ENCODE data around the gene PTPRU. TPM values are rescaled to one million over a fixed set of nuclear protein-coding genes. Genes with fewer than 3 reads are reported as not detected.

The PTPRU gene
- total RNA-seq, 1 experiment from 2014 or later: 45.5 TPM

GRCh38 chr1:29279406-29279805 is 43.1 kb downstream of the PTPRU start:
- H2AFZ ChIP-seq (ENCODE audit: low read length): no peak overlapping the region
- H3K4ac ChIP-seq (ENCODE audit: low read depth, low read length): no peak overlapping the region
- H3K9me3 ChIP-seq (ENCODE audit: control insufficient read depth, low read depth, low read length): no peaks in the 10 kb centered on the region
- DNase-seq: no peak
- H3T11ph ChIP-seq (ENCODE audit: low read length): no peak overlapping the region
- no peak overlapping the region for H3K4me2 ChIP-seq (ENCODE audit: insufficient read depth, insufficient read length, low read length)
- H3K14ac ChIP-seq (ENCODE audit: insufficient read depth, low read length): no peak overlapping the region
- Mint-ChIP-seq H3K9me3 (no peaks in the 10 kb centered on the region), H3K27me3 (ENCODE audit: low read depth) (no peaks in the 10 kb centered on the region; the same call in 1 of the 2 replicates), H3K36me3 (ENCODE audit: insufficient read depth in 1 of 3, low read depth in 3 of 3) (peaks cover 3 to 27% (median 25%) of the 10 kb centered on the region in 3 experiments; a peak in 6 of 7 replicates), H3K4me1 (peaks cover 26 to 28% of the 10 kb centered on the region in 2 experiments), H3K27ac (peak overlapping the region in 1 of 3 experiments; percentile 40; a peak in 2 of 7 replicates), H3K4me3 (no peak overlapping the region)
- H3K23ac ChIP-seq (ENCODE audit: insufficient read length, low read depth, low read length): no peak overlapping the region
- no peak overlapping the region for H2BK120ac ChIP-seq (ENCODE audit: low read depth, low read length, poor library complexity, severe bottlenecking)
- no peak overlapping the region for H2BK5ac ChIP-seq (ENCODE audit: insufficient read length, low read length)
- H3K4me1 ChIP-seq (ENCODE audit: insufficient read depth, low read length): no peaks in the 10 kb centered on the region; the same call in 1 of the 2 replicates
- no peak overlapping the region for H2BK15ac ChIP-seq (ENCODE audit: low read depth, low read length)
- no peak overlapping the region for H2BK20ac ChIP-seq (ENCODE audit: low read depth, low read length, poor library complexity, severe bottlenecking)
- H3K9ac ChIP-seq (ENCODE audit: extremely low read depth, insufficient read length, low read length): no peak overlapping the region
- no peaks in the 10 kb centered on the region for H4K20me1 ChIP-seq (ENCODE audit: control insufficient read depth, insufficient read depth, insufficient read length)
- H2AK5ac ChIP-seq (ENCODE audit: insufficient read length, low read length): no peak overlapping the region
- TF ChIP-seq, protein P1, sequence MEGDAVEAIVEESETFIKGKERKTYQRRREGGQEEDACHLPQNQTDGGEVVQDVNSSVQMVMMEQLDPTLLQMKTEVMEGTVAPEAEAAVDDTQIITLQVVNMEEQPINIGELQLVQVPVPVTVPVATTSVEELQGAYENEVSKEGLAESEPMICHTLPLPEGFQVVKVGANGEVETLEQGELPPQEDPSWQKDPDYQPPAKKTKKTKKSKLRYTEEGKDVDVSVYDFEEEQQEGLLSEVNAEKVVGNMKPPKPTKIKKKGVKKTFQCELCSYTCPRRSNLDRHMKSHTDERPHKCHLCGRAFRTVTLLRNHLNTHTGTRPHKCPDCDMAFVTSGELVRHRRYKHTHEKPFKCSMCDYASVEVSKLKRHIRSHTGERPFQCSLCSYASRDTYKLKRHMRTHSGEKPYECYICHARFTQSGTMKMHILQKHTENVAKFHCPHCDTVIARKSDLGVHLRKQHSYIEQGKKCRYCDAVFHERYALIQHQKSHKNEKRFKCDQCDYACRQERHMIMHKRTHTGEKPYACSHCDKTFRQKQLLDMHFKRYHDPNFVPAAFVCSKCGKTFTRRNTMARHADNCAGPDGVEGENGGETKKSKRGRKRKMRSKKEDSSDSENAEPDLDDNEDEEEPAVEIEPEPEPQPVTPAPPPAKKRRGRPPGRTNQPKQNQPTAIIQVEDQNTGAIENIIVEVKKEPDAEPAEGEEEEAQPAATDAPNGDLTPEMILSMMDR (conservative IDR thresholded peaks at IDR 0.05): no peak
- H4K8ac ChIP-seq (replicated peaks; ENCODE audit: insufficient read length, low read depth, low read length): no peak overlapping the region
- H3K23me2 ChIP-seq (ENCODE audit: insufficient read length, low read depth, low read length, poor library complexity, severe bottlenecking): peaks cover 2% of the 10 kb centered on the region
- no peak overlapping the region for H4K91ac ChIP-seq (ENCODE audit: insufficient read length, low read depth, low read length)
- no peak overlapping the region for H4K5ac ChIP-seq (ENCODE audit: insufficient read length, low read depth, low read length)
- no peak overlapping the region for H3K18ac ChIP-seq (ENCODE audit: insufficient read length, low read depth, low read length)
- H3K79me1 ChIP-seq (ENCODE audit: insufficient read depth, low read depth, low read length, poor library complexity, severe bottlenecking): no peaks in the 10 kb centered on the region
- no peak overlapping the region for H3K56ac ChIP-seq (ENCODE audit: insufficient read length, low read depth, low read length)
- no peaks in the 10 kb centered on the region for H3K79me2 ChIP-seq (ENCODE audit: insufficient read depth, low read length)
- H2BK12ac ChIP-seq (ENCODE audit: insufficient read length, low read depth, low read length): no peak overlapping the region
- no CpG with 5 or more reads among the region's 13 CpGs for WGBS (ENCODE audit: extremely low coverage, insufficient read length, low lambda C conversion rate)
- H3K27me3 ChIP-seq (ENCODE audit: insufficient read depth, low read length): no peaks in the 10 kb centered on the region
- H3K27ac ChIP-seq (ENCODE audit: insufficient read length, low read depth, low read length): no peak overlapping the region

Data from H9 (cell line).